ENCODE data around the gene ITGAX.

ITGAX gene

DNA sequence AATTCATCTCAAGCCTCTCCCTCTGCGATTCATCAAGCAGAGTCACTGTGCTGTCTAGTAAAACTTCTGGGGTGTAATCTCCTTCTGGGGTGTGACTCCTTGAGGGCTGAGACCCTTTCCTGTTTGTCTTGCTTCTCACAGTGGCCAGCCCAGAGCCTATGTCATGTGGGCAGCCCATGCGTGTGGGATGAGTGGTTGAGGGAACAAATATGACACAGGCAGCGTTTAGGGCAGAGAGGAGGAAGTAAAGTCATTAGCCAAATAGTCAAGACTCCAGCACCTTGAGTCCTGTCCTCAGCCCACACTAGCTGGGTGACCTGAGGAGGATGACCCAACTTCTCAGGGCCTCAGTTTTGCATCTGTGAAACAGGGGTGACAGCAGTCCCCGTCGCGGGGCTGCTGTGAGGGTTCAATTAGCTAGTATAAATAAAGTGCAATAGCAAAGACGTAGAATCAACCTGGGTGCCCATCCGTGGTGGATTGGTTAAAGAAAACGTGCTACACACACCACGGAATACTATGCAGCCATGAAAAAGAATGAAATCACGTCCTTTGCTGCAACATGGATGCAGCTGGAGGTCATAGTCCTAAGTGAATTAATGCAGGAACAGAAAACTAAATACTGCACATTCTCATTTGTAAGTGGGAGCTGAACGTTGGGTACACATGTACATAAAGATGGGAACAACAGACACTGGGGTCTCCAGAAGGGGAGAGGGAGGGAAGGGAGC, 4.5 kb upstream of the ITGAX start:
- DNase-seq: peak; percentile 24

- peak; percentile 5 for DNase-seq
Measured at GRCh38 chr16:31351246-31351941, 3.6 kb upstream of the ITGAX start.

GRCh38 chr16:31351942-31352325, 3.0 kb upstream of the ITGAX start:
- DNase-seq: peak; percentile 23

DNA sequence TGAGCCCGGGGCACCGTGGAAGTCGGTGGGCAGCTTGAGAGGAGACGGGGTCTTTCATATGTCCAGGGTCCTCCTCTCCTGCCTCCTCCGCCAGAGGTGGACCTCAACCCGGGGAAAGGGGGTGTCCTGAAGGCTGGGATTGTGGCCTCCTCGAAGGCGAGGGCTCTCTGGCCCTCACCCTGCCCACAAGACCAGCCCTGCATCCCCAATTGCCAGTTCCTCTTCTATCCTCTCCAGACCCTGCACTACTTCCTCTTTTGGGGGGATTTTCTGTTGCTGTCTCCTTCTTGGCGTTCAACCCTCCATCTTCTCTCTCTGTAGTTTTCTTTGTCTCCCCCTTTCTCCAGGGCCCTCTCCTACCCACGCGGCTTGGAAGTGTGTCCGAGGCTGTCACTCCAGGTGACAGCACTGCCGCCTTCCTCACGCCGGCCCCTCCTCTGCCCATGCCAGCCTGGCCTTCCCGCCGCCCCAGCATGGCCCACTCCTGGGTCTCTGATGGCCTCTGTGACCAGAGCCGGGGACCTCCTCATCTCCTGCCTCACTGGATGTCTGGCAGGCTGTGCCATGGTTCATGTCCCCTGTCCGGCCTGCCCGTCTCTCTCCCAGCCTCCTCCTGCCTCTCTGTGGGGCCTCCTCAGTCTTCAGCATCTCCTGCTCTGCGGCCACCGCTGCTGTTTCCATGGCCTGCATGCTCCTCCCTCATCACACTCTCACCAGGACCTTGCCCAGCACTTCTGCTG, 2.4 kb upstream of the ITGAX start:
- peak; percentile 14 for DNase-seq

- DNase-seq: peak; percentile 26
Measured at GRCh38 chr16:31355431-31356100, 590 bp downstream of the ITGAX start.

GRCh38 chr16:31356566-31357323, 1.8 kb downstream of the ITGAX start:
- DNase-seq: no peak

DNA sequence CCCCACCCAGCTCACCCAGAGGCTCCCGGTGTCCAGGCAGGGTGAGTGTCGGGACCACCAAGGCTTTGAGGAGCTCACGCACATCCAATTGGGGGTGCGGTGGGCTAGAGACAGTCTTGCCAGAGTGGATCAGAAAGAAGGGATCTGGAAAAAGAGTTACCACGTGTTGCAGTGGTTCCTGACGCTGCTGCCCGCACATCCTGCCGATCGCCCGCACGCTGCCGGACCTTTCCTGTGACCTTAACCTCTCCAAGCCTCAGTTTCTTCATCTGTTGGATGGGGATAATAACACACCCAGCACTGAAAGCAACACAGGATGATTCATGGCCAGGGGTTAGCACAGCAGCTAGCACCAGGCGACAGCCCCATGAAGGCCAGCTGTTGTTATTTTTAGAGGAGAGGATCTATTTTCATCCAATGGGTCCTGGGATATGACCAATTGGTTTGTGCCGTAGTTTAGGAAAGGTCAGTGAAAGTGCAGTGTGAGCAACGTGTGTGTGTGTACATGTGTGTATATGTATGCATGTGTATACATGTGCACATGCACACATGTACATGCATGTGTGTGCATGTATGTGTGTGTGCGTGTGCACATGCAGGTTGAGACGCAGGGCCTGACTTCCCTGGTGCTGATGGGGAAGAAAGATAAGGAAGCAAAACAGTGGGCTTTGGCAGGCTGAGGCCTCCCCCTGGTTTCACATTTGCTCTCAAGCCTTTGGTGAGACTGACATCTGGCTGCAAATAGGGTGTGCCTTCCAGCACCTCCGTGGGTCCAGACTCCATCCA, 2.5 kb downstream of the ITGAX start:
- no peak for DNase-seq

GRCh38 chr16:31360251-31360650, 5.3 kb downstream of the ITGAX start:
- DNase-seq: peak; percentile 14

DNA sequence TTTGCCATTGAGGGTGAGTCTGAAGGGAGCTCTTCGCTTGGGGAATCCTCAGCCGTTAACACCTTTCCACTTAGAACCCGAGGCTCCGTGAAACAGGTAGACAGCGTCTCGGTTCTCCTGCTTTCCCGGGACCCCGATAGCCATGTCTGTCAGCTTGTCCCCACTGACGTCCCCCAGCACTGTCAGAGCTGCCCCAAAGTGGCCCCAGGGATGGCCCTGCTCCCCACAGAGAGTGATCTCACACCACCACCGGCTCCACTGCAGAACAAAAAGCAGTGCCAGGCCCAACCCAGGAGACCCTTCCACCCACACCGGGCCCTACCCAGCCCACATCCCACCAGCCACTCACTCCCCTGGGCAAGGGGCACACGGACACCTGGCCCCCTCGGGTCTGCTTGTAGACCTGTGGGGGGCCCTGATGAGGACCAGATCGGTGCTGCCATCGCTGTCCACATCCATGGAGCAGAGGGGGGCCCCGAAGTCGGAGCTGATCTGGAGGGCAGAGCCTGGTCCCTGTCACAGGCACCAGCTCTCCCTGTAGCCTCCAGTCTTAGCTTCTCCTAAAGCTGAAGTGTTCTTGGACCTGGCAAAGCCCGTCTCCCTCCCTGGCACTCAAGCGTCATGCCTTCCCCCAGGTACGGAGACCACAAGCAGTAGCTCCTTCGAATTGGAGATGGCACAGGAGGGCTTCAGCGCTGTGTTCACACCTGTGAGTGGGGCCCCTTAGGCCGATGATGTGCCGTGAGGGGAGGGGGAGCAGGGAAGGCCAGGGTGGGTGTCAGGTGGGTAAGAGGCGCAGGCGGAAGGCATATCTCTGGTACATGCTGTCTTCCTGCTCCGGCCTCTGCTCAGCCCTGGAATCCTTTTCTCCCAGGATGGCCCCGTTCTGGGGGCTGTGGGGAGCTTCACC, 6.5 kb downstream of the ITGAX start:
- DNase-seq: peak; percentile 23

GRCh38 chr16:31362476-31363405, 7.8 kb downstream of the ITGAX start:
- peak; percentile 21 for DNase-seq

DNA sequence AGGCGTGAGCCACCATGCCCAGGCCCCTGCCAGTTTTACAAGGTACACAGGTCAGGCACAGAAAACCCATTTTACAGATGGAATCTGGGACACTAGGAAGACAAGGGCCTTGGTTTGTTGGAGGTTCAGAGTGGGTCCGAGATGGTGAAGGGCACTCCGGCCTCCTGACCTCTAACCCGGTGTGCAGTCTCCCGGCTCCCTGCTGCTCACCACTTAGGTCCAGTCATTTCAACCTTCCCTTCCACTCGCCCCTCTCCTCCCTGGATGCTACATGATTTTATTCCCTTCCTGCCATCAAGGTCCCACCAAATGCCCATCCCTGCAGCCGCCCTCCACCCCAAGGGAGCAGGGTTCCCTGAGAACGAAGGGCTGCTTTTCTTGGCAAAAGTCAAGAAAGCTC, 8.7 kb downstream of the ITGAX start:
- DNase-seq: peak; percentile 7

GRCh38 chr16:31364421-31364820, 9.4 kb downstream of the ITGAX start:
- DNase-seq: peak; percentile 8

GRCh38 chr16:31365131-31365865, 10.3 kb downstream of the ITGAX start:
- DNase-seq: peak; percentile 11

DNA sequence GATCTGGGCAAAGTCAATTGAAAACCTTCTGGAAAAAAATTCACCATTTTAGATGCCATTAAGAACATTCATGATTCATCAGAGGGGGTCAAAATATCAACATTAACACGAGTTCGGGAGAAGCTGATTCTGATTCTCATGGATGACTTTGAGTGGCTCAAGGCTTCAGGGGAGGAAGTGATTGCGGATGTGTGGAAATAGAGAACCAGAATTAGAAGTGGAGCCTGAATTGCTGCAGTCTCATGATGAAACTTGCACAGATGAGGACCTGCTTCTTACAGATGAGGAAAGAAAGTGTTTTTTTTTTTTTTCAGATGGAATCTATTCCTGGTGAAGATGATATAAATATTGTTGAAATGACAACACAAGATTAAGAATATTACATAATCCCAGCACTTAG, 12.9 kb downstream of the ITGAX start:
- DNase-seq: no peak

- no peak for DNase-seq
Measured at GRCh38 chr16:31371008-31371407, 16.0 kb downstream of the ITGAX start.

GRCh38 chr16:31371619-31372484, 16.9 kb downstream of the ITGAX start:
- DNase-seq: no peak

DNA sequence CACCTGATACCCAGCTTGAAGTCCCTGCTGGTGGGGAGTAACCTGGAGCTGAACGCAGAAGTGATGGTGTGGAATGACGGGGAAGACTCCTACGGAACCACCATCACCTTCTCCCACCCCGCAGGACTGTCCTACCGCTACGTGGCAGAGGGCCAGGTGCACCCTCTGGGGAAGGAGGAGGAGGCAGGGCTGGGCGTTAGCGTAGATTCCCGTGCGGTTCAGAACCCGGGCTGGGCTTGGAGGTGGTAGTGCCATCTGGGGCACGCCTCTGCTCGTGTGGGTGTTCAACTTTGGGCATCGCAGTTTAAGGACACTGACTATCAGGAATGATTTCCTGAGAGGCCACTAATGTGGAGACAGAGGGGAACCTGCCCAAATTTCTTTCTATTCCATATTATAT, 18.3 kb downstream of the ITGAX start:
- DNase-seq: no peak

DNA sequence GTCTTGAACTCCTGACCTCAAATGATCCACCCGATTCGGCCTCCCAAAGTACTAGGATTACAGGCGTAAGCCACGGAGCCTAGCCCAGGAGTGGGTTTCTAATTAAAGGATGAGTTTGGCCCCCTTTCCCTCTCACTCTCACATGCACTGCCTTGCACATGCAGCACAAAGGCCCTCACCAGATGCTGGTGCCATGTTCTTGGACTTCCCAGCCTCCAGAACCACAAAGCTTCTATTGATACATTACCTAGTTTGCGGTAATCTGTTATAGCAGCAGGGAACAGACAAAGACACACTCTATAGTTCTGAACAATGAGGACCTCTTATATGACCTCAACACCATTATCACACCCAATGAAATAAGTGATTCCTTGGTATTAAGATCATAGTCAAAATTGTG, 20.3 kb downstream of the ITGAX start:
- DNase-seq: no peak
